Measurements from ENCODE around the gene LBX1.

Gene LBX1

GRCh38 chr10:101237081-101237981, 8.1 kb upstream of the LBX1 start:
- no peak for TF ChIP-seq JUND (IDR thresholded peaks at IDR 0.05; ENCODE audit: low read depth)

DNA sequence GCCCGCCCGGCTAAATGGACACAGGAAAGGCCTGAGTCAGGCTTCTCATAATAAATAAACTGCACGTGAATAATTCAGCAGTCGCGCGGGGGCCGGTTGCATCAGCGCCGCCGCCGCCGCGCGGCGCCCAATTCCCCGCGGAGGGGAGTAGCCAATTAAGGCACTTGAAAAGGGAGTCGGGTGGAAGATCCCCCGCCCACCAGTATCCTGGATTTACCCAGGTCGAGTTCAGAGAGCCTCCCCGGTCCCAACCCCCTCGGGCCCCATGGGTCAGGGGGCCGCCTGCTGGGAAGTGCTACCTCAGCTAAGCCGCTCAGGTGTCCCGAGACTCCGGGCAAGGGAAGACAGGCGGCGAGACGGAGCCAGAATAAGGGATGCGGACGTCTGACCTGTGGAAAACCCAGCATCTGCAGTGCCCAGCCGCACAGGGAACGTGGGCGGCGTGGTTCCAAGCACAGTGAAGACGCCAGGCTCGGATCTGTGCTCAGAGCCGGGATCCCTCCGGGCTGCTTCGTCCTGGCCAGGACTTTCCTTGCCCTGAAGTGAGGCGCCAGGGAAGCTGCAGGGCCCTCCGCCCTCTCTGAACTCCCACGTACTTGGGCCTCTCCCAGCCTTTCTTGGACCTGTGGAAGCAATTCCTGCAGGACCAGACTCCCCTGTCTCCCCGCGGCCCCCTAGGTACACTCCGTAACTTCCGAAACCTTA, 7.3 kb upstream of the LBX1 start:
- DNase-seq (ENCODE audit: low read depth in 1 of 2, low spot score in 1 of 2), result no peak
- TF ChIP-seq JUND (IDR thresholded peaks at IDR 0.05; ENCODE audit: low read depth), result no peak
- in situ Hi-C loops (cut with HindIII; ENCODE audit: low pct_unique_long_range_greater_than_20kb, low sequenced_read_pairs), result no loop called here

More at GRCh38 chr10:101237081-101237981, 8.1 kb upstream of the LBX1 start:
- in situ Hi-C loops (cut with HindIII; ENCODE audit: low pct_unique_long_range_greater_than_20kb, low sequenced_read_pairs), result no loop called here
- no peak for DNase-seq (ENCODE audit: low read depth in 1 of 2, low spot score in 1 of 2)

GRCh38 chr10:101235766-101236165, 6.5 kb upstream of the LBX1 start:
- TF ChIP-seq JUND (IDR thresholded peaks at IDR 0.05; ENCODE audit: low read depth), result no peak
- in situ Hi-C loops (cut with HindIII; ENCODE audit: low pct_unique_long_range_greater_than_20kb, low sequenced_read_pairs), result no loop called here
- DNase-seq (ENCODE audit: low read depth in 1 of 2, low spot score in 1 of 2), result no peak

GRCh38 chr10:101234333-101234732, 5.1 kb upstream of the LBX1 start:
- in situ Hi-C loops (cut with HindIII; ENCODE audit: low pct_unique_long_range_greater_than_20kb, low sequenced_read_pairs), result no loop called here

DNA sequence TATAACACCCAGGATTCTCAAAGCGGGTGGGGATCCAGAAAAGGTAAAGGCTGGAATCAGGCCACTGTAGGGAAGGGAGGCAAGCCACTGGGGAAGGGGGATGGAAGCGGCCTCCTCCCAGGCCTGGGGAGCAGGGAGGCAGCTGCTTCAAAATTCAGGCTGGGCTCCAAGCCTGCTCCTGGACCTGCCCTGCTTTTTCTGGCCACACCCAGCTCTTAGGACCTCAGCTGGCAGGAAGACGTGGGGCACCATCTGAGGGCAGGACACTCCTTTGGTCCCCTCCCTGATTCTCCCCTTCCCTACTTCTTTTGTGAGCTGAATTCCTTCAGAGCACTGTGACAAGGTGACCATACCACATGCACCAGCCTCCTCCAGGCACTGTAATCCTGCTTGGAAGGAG, 4.6 kb upstream of the LBX1 start:
- in situ Hi-C loops (cut with HindIII; ENCODE audit: low pct_unique_long_range_greater_than_20kb, low sequenced_read_pairs), result no loop called here
- TF ChIP-seq JUND (IDR thresholded peaks at IDR 0.05; ENCODE audit: low read depth), result no peak
- no peak for DNase-seq (ENCODE audit: low read depth in 1 of 2, low spot score in 1 of 2)

More at GRCh38 chr10:101234333-101234732, 5.1 kb upstream of the LBX1 start:
- no peak for TF ChIP-seq JUND (IDR thresholded peaks at IDR 0.05; ENCODE audit: low read depth)
- DNase-seq (ENCODE audit: low read depth in 1 of 2, low spot score in 1 of 2), result no peak

DNA sequence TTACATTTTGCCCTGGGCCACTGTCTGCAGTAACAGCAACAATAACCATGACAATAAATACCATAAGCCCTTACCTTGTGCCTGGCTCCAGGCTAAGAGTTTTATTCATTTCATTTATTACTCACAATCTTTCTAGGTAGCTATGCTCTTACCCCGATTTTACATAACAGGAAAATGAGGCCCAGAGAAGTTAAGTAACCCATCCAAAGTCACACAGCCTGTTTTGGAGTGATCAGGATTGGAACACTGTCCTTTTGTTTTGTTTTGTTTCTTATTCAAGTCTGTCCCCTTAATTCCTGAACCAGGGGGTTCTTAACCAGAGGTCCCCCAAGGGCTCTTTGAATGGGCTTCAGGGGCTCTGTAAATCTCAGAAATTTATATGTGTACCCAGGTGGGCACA, 4.2 kb upstream of the LBX1 start:
- DNase-seq (ENCODE audit: low read depth in 1 of 2, low spot score in 1 of 2), result no peak
- TF ChIP-seq JUND (IDR thresholded peaks at IDR 0.05; ENCODE audit: low read depth), result no peak
- in situ Hi-C loops (cut with HindIII; ENCODE audit: low pct_unique_long_range_greater_than_20kb, low sequenced_read_pairs), result no loop called here

DNA sequence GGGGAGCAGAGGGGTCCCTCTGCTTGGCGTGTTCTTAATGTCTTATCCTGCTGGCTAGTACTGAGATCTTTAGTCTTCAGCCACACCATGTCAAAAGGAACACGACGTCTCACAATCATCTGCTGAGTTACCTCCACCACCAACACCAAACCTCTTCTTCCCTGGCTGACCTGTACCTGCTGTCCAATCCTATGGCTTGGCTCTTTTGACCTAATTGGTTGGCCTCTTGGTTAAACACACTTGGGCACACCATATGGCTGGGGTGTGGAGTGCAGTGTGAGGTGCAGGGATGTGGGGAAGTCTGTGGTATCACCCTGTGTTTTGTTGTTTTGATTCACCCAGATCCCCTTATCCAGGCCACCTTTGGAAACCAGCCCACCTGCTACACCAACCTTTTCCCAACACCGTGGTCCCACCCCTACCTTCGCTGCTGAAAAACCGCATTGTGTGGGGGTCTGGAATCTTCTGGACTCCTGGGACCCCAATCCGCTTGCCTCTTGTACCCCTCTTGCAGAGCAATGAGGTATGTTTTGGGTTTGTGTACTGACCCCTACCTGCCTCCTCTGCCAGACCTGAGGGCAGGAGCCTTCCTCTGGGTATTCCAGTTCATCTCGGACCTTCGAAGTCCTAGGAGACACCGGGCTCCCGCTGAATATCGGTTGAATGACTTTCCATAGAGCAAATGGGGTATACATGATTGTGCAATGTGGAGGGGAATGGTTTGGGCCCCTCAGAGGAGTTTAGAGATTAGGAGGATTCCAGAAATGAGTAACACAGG, 2.8 kb upstream of the LBX1 start:
- TF ChIP-seq JUND (IDR thresholded peaks at IDR 0.05; ENCODE audit: low read depth), result no peak
- DNase-seq (ENCODE audit: low read depth in 1 of 2, low spot score in 1 of 2), result no peak
- in situ Hi-C loops (cut with HindIII; ENCODE audit: low pct_unique_long_range_greater_than_20kb, low sequenced_read_pairs), result no loop called here

DNA sequence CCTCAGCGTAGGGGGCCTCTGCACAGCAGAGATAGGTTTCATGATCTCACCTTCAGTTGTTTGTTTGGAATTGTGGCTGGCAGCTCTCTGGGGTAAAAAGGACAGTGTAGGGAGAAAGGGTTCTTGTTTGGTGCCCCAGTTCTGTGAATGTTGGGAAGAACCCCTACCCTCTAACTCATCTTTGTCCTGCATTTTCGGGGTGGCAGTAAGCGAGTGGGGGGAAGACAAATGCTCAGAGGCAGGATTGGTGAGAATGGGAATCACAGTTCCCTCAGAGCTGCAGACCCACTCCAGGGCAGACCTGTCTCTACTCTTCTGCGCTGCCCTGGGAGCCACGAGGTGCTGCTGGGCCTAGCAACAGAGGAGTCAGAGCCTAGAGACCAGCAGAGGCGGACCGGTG, 1.8 kb upstream of the LBX1 start:
- TF ChIP-seq JUND (IDR thresholded peaks at IDR 0.05; ENCODE audit: low read depth), result no peak
- in situ Hi-C loops (cut with HindIII; ENCODE audit: low pct_unique_long_range_greater_than_20kb, low sequenced_read_pairs), result no loop called here
- DNase-seq (ENCODE audit: low read depth in 1 of 2, low spot score in 1 of 2), result no peak

- TF ChIP-seq JUND (IDR thresholded peaks at IDR 0.05; ENCODE audit: low read depth), result no peak
- in situ Hi-C loops (cut with HindIII; ENCODE audit: low pct_unique_long_range_greater_than_20kb, low sequenced_read_pairs), result no loop called here
- no peak for DNase-seq (ENCODE audit: low read depth in 1 of 2, low spot score in 1 of 2)
Measured at GRCh38 chr10:101230183-101230917, 1.1 kb upstream of the LBX1 start.

DNA sequence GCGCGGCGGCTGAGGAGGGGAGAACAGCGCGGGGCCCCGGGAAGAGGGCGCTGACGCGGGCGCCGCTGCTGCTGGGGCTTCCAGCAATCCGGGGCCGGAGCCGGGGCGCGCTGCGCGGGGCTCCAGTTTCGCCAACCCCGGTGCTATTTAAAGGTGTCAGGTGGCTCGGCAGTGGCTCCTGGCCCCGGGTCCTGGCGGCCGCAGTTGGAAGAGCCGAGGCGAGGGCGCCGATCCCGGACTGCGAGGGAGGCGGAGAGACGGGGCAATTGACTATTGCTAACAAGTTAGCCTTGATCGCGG, 347 bp downstream of the LBX1 start:
- peak; percentile 46 to 89 for DNase-seq (ENCODE audit: low read depth in 1 of 2, low spot score in 1 of 2)
- TF ChIP-seq JUND (IDR thresholded peaks at IDR 0.05; ENCODE audit: low read depth), result no peak
- in situ Hi-C loops (cut with HindIII; ENCODE audit: low pct_unique_long_range_greater_than_20kb, low sequenced_read_pairs), result no loop called here

GRCh38 chr10:101228153-101228965, 904 bp downstream of the LBX1 start:
- no peak for DNase-seq (ENCODE audit: low read depth in 1 of 2, low spot score in 1 of 2)
- TF ChIP-seq JUND (IDR thresholded peaks at IDR 0.05; ENCODE audit: low read depth), result no peak
- in situ Hi-C loops (cut with HindIII; ENCODE audit: low pct_unique_long_range_greater_than_20kb, low sequenced_read_pairs), result no loop called here

Data from T47D (cell line).